ENCODE data around the gene MTRFR. TPM values are rescaled to one million over a fixed set of nuclear protein-coding genes. Genes with fewer than 3 reads are reported as not detected.
"Not testable (repeated sequence)": the region's sequence is repeated elsewhere in the genome, so short reads cannot be mapped to it uniquely, and the experiment has no call there.

MTRFR gene
- total RNA-seq (10 to 100 TPM in 3 of 4 donors, 1 to 10 TPM in 1; 9.3 to 19.1 (median 13.5) TPM), polyA plus RNA-seq (10 to 100 TPM in 1 of 3 donors, 1 to 10 TPM in 2; 7.8 to 16.3 (median 9.7) TPM)

DNA sequence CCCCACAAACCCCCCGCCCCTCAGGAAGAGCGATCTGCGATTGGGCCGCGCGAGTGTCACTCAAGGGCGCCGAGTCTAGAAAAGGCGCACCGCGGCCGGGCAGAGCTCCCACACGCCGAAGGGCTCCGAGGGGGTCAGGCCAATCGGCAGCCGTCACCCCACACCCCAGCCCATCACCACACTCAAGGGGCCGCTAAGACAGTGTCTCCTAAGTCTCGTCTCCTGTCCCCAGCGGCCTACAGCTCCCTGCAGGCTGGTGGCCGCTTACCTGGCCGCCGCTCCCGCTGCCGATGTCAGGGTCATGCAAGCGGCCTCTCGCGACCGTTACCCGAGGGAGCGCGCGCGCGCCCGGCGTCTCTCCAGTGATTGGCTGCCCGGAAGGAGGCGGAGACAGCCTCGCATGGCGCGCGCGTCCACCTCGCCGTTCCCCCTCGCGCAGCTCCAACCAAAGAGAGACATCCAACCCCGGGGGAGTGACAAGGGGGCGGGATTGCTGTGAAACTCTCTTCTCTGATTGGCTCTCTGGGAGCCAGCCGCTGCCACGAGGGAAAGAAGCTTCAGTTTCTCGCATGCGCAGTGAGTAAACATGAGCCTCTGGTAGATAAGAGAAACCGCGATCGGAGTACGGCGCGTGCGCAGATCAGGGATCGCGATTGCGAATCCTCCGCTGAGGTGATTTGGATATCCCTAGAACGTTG lies at the start of gene MTRFR, which contains the start of gene MPHOSPH9:
Gene MTRFR (plus strand): TSS at position 630 of the 698 bp plus-strand sequence. CDS start 20,239 bp downstream, outside the sequence.
Gene MPHOSPH9 (minus strand): TSS at position 335 of the 698 bp plus-strand sequence. CDS start 2,777 bp downstream, outside the sequence.
- H3K27me3 ChIP-seq: no peaks in the 10 kb centered on the region
- peak within 1 kb of the TSS; percentile 90 to 95 (median 93) for H3K27ac ChIP-seq
- no peaks in the 10 kb centered on the region for H3K9me3 ChIP-seq
- intact Hi-C loops (cut with DNase I): loop anchor here (1.0 to 5.0 kb wide), 4 partner anchors 81 to 349 kb away; partner anchors contain the start of genes OGFOD2, PITPNM2 and TMED2
- H3K36me3 ChIP-seq: no peaks in the 10 kb centered on the region
- peak; percentile 100 for DNase-seq
- 0% methylated on average over 66 of the region's 66 CpGs for WGBS, 2 donors
- TF ChIP-seq EP300 (IDR thresholded peaks at IDR 0.05) (no peak), POLR2AphosphoS5 (IDR thresholded peaks at IDR 0.05) (peak; percentile 98), CTCF (IDR thresholded peaks at IDR 0.05) (no peak), POLR2A (IDR thresholded peaks at IDR 0.05) (peak; percentile 94 to 97)
- peaks cover 0 to 42% (median 24%) of the 10 kb centered on the region in 4 donors for H3K4me1 ChIP-seq
- peak within 1 kb of the TSS; percentile 59 to 94 (median 86) for H3K4me3 ChIP-seq

GRCh38 chr12:123187637-123188036 lies 45.6 kb upstream of the MTRFR start:
- Histone ChIP-seq H3K27ac (no peak overlapping the region), H3K27me3 (no peaks in the 10 kb centered on the region), H3K4me3 (no peak overlapping the region), H3K9me3 (no peaks in the 10 kb centered on the region), H3K4me1 (no peaks in the 10 kb centered on the region), H3K36me3 (peaks cover 0 to 62% (median 10%) of the 10 kb centered on the region in 4 donors)
- TF ChIP-seq POLR2AphosphoS5 (IDR thresholded peaks at IDR 0.05): no peak
- TF ChIP-seq CTCF (IDR thresholded peaks at IDR 0.05): no peak
- TF ChIP-seq EP300 (IDR thresholded peaks at IDR 0.05): no peak
- no peak for TF ChIP-seq POLR2A (IDR thresholded peaks at IDR 0.05)
- no peak for DNase-seq
- intact Hi-C loops (cut with DNase I): no loop called here
- 94 to 96% methylated on average over 6 of the region's 6 CpGs for WGBS, 2 donors

- Histone ChIP-seq H3K27me3 (no peaks in the 10 kb centered on the region), H3K9me3 (no peaks in the 10 kb centered on the region), H3K4me3 (no peak overlapping the region), H3K4me1 (no peaks in the 10 kb centered on the region), H3K27ac (no peak overlapping the region), H3K36me3 (peaks cover 0 to 45% (median 5%) of the 10 kb centered on the region in 4 donors)
- TF ChIP-seq CTCF (IDR thresholded peaks at IDR 0.05) (no peak), POLR2A (IDR thresholded peaks at IDR 0.05) (no peak), EP300 (IDR thresholded peaks at IDR 0.05) (no peak), POLR2AphosphoS5 (IDR thresholded peaks at IDR 0.05) (no peak)
- WGBS, 2 donors: 92 to 95% methylated on average over 3 of the region's 3 CpGs
- DNase-seq: no peak
- intact Hi-C loops (cut with DNase I): no loop called here
Measured at GRCh38 chr12:123199936-123200335, 33.3 kb upstream of the MTRFR start.

- Histone ChIP-seq H3K36me3 (peaks cover 0 to 48% (median 5%) of the 10 kb centered on the region in 4 donors), H3K4me3 (no peak overlapping the region), H3K9me3 (no peaks in the 10 kb centered on the region), H3K4me1 (no peaks in the 10 kb centered on the region), H3K27me3 (no peaks in the 10 kb centered on the region), H3K27ac (no peak overlapping the region)
- intact Hi-C loops (cut with DNase I): no loop called here
- DNase-seq: no peak
- WGBS, 2 donors: 77 to 80% methylated on average over 7 of the region's 7 CpGs
- no peak for TF ChIP-seq EP300 (IDR thresholded peaks at IDR 0.05)
- no peak for TF ChIP-seq CTCF (IDR thresholded peaks at IDR 0.05)
- TF ChIP-seq POLR2AphosphoS5 (IDR thresholded peaks at IDR 0.05): no peak
Measured at GRCh38 chr12:123200414-123200813, 32.8 kb upstream of the MTRFR start.

DNA sequence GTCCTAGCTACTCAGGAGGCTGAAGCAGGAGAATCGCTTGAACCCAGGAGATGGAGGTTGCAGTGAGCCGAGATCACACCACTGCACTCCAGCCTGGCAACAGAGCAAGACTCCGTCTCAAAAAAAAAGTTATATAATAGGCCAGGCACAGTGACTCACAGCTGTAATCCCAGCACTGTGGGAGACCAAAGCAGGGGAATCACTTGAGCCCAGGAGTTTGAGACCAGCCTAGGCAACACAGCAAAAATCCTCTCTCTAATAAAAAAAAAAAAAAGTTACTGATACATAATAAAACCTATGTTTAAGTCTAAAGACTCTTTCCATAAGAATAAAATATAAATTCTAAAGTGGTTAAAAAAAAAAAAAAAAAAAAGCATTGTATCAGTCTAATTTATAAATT lies 26.4 kb upstream of the MTRFR start:
- H3K9me3 ChIP-seq; H3K27me3 ChIP-seq; H3K27ac ChIP-seq; DNase-seq; H3K4me1 ChIP-seq; intact Hi-C loops (cut with DNase I); H3K4me3 ChIP-seq: not testable (repeated sequence)
- peaks cover 0 to 65% (median 3%) of the 10 kb centered on the region in 4 donors for H3K36me3 ChIP-seq
- WGBS, 2 donors: 89 to 90% methylated on average over 3 of the region's 3 CpGs

- H3K9me3 ChIP-seq; H3K4me1 ChIP-seq; H3K27me3 ChIP-seq; DNase-seq; intact Hi-C loops (cut with DNase I); H3K27ac ChIP-seq; H3K4me3 ChIP-seq: not testable (repeated sequence)
- peaks cover 0 to 61% (median 3%) of the 10 kb centered on the region in 4 donors for H3K36me3 ChIP-seq
- 97 to 98% methylated on average over 7 of the region's 7 CpGs for WGBS, 2 donors
Measured at GRCh38 chr12:123207815-123208214, 25.4 kb upstream of the MTRFR start.
